HepG2 (cell line): ENCODE results near the gene GRIP2. TPM values are rescaled to one million over a fixed set of nuclear protein-coding genes. Genes with fewer than 3 reads are reported as not detected.

Experiments
- ATAC-seq: fragments of 200-7000 bp; cut with Tn5 transposase; 3 replicates; pipeline ENCODE4 v1.9.1; 2020; ENCODE audit warnings: mild to moderate bottlenecking, moderate library complexity
- BruUV-seq: library from RNA; stranded (reverse); fragments of 400-500 nt; replicated peaks from 2 replicates; lab custom pipeline; 2021; lab: Mats Ljungman, UMichigan
- CTCF ChIA-PET: fragments of 300-600 bp; formaldehyde crosslinking; extraction: SDS; loops from one replicate; lab custom pipeline; 2021; ENCODE audit warnings: low total read pairs, inconsistent platforms, low intra/inter-chr PET ratio; lab: Yijun Ruan, JAX
- POLR2A ChIA-PET: fragments of 350-600 bp; sonication (Branson Sonifier 250); formaldehyde crosslinking; loops from one replicate; lab custom pipeline; 2020; ENCODE audit warnings: antibody characterized with exemption, inconsistent platforms; lab: Yijun Ruan, JAX
- DNase-seq: peaks from one replicate; pipeline ENCODE4 v3.0.0-alpha.2; 2015; ENCODE audit warnings: low spot score
- FAIRE-seq: peaks from 3 replicates; lab custom pipeline; 2011; peaks lifted over from hg19 to GRCh38; lab: Jason Lieb, UNC
- H2AFZ ChIP-seq: one replicate; pipeline ENCODE4 v1.6.1; 2011; ENCODE audit warnings: low read length, inconsistent platforms
- H3K27ac ChIP-seq: fragments of 300-600 bp; 3 replicates; pipeline ENCODE4 v1.8.0; 2011; ENCODE audit warnings: mixed run types, mild to moderate bottlenecking, mixed read lengths, low read length, inconsistent platforms; ENCODE audit not compliant: insufficient read depth; ENCODE audit errors: extremely low read length
- H3K27me3 ChIP-seq, 2 experiments: fragments of 200-600 bp in 1 of 2; 2 replicates in 1 of 2; 3 replicates in 1 of 2; pipeline versions ENCODE4 v1.6.0 to v1.8.0; 2011; ENCODE audit warnings: low read length in 2 of 2, mild to moderate bottlenecking in 2 of 2, moderate library complexity in 2 of 2, inconsistent platforms in 1 of 2; ENCODE audit not compliant: insufficient read depth in 2 of 2, control insufficient read depth in 1 of 2
- H3K36me3 ChIP-seq, 2 experiments: fragments of 200-600 bp in 1 of 2; replicated peaks in 1 of 2; 2 replicates in 1 of 2; 3 replicates in 1 of 2; pipeline versions ENCODE4 v1.5.1 to v1.8.0; 2011; ENCODE audit warnings: low read length in 2 of 2, inconsistent platforms in 1 of 2; ENCODE audit not compliant: insufficient read depth in 2 of 2, control insufficient read depth in 1 of 2
- H3K4me1 ChIP-seq: 2 replicates; pipeline ENCODE4 v1.5.1; 2012; ENCODE audit warnings: low read length, inconsistent platforms; ENCODE audit not compliant: insufficient read depth
- H3K4me2 ChIP-seq: 2 replicates; pipeline ENCODE4 v1.6.0; 2011; ENCODE audit warnings: low read depth, low read length, inconsistent platforms
- H3K4me3 ChIP-seq, 3 experiments: fragments of 200-600 bp in 1 of 3; sonication (generic), shearing (Covaris generic) in 1 of 3; replicated peaks in 1 of 3; 2 replicates each; pipeline ENCODE4 v1.5.1; 2011 to 2016; ENCODE audit warnings: low read length in 3 of 3, inconsistent platforms in 2 of 3, low read depth in 2 of 3, mild to moderate bottlenecking in 2 of 3, control low read depth in 1 of 3, mixed read lengths in 1 of 3; ENCODE audit not compliant: insufficient read depth in 1 of 3
- H3K79me2 ChIP-seq: one replicate; pipeline ENCODE4 v1.6.1; 2011; ENCODE audit warnings: low read length, inconsistent platforms; ENCODE audit not compliant: insufficient read depth
- H3K9ac ChIP-seq: 2 replicates; pipeline ENCODE4 v1.6.0; 2011; ENCODE audit warnings: mild to moderate bottlenecking, low read depth, low read length, inconsistent platforms; ENCODE audit not compliant: insufficient read depth
- H3K9me3 ChIP-seq: 2 replicates; pipeline ENCODE4 v1.5.1; 2012; ENCODE audit warnings: mild to moderate bottlenecking, low read length
- H4K20me1 ChIP-seq: 2 replicates; pipeline ENCODE4 v1.6.0; 2011; ENCODE audit warnings: inconsistent platforms, mild to moderate bottlenecking, low read length, moderate library complexity; ENCODE audit not compliant: insufficient read depth
- ATF7 ChIP-seq, 2 experiments: fragments of 450-650 bp in 1 of 2; sonication (generic) in 1 of 2; formaldehyde crosslinking in 1 of 2; IDR thresholded peaks; 2 replicates each; pipeline versions ENCODE4 v1.4.0 to v1.6.1; 2016 to 2020; ENCODE audit warnings: antibody characterized with exemption in 1 of 2, mild to moderate bottlenecking in 1 of 2, missing genetic modification reagents in 1 of 2
- DMAP1 ChIP-seq: IDR thresholded peaks from 2 replicates; pipeline ENCODE4 v1.6.1; 2016
- ELF4 ChIP-seq: sonication (generic); formaldehyde crosslinking; IDR thresholded peaks from 2 replicates; pipeline ENCODE4 v1.5.0; 2020; ENCODE audit warnings: missing genetic modification reagents, mild to moderate bottlenecking, moderate library complexity, borderline replicate concordance
- HHEX ChIP-seq: IDR thresholded peaks from 2 replicates; pipeline ENCODE4 v1.6.1; 2016; ENCODE audit warnings: control low read depth
- HMGXB3 ChIP-seq: sonication (generic); formaldehyde crosslinking; IDR thresholded peaks from 2 replicates; pipeline ENCODE4 v1.4.0; 2020; ENCODE audit warnings: missing genetic modification reagents, borderline replicate concordance
- HOMEZ ChIP-seq: IDR thresholded peaks from 2 replicates; pipeline ENCODE4 v1.6.1; 2016; ENCODE audit warnings: low read depth
- KAT8 ChIP-seq: IDR thresholded peaks from 2 replicates; pipeline ENCODE4 v1.6.1; 2016; ENCODE audit warnings: missing genetic modification reagents, missing compliant biosample characterization
- NFATC3 ChIP-seq: sonication (generic); formaldehyde crosslinking; IDR thresholded peaks from 2 replicates; pipeline ENCODE4 v1.5.1; 2020; ENCODE audit warnings: mild to moderate bottlenecking, missing genetic modification reagents
- NFKBIZ ChIP-seq: IDR thresholded peaks from 2 replicates; pipeline ENCODE4 v1.6.1; 2018; ENCODE audit warnings: missing genetic modification reagents, missing compliant biosample characterization
- SOX13 ChIP-seq, 3 experiments: fragments of 450-650 bp in 1 of 3; sonication (generic) in 1 of 3; formaldehyde crosslinking in 1 of 3; IDR thresholded peaks in 2 of 3; conservative IDR thresholded peaks in 1 of 3; 2 replicates each; pipeline versions ENCODE4 v1.5.0 to v1.6.1; 2016 to 2020; ENCODE audit warnings: antibody characterized with exemption in 1 of 3, mild to moderate bottlenecking in 1 of 3, missing compliant biosample characterization in 1 of 3, missing genetic modification reagents in 1 of 3, moderate library complexity in 1 of 3
- ZNF274 ChIP-seq: sonication (generic); formaldehyde crosslinking; IDR thresholded peaks from 2 replicates; pipeline ENCODE4 v1.5.1; 2020; ENCODE audit warnings: mild to moderate bottlenecking, missing genetic modification reagents
- ZNF350 ChIP-seq: sonication (generic); formaldehyde crosslinking; IDR thresholded peaks from 2 replicates; pipeline ENCODE4 v1.4.0; 2020; ENCODE audit warnings: mild to moderate bottlenecking, low read depth, missing genetic modification reagents, borderline replicate concordance
- ZNF496 ChIP-seq: sonication (generic); formaldehyde crosslinking; IDR thresholded peaks from 2 replicates; pipeline ENCODE4 v1.8.1; 2023; ENCODE audit warnings: mild to moderate bottlenecking, moderate library complexity, missing genetic modification reagents; ENCODE audit not compliant: insufficient replicate concordance
- WGBS: methylation state at CpG from one replicate; pipeline ENCODE4 v1.1.6; 2017; ENCODE audit warnings: low lambda C conversion rate; 5-methylcytosine and 5-hydroxymethylcytosine counted together
- in situ Hi-C: cut with HindIII; loops from 2 replicates; pipeline ENCODE4 v1.10.0; 2017; ENCODE audit warnings: low pct_unique_long_range_greater_than_20kb; ENCODE audit not compliant: extremely low pct_ligation_motif_present
- intact Hi-C: fragments of 100-400 bp; cut with micrococcal nuclease; formaldehyde crosslinking; loops from one replicate; pipeline ENCODE4 v1.10.0; 2022; ENCODE audit not compliant: unreplicated experiment
- polyA plus RNA-seq, 8 experiments: library from polyadenylated mRNA; depleted of rRNA in 3 of 8; stranded (reverse) in 7 of 8; unstranded in 1 of 8; fragments of >200 nt; fragmentation: Illumina TruSeq in 4 of 8; extraction: Trizol in 4 of 8; gene quantifications; 2 replicates each; pipeline versions ENCODE4 v1.2.1 to v1.2.3, GENCODE V29; 2011 to 2016; ENCODE audit warnings: low read depth in 4 of 8, missing spikeins in 1 of 8, mixed read lengths in 1 of 8; ENCODE audit not compliant: insufficient read depth in 1 of 8
- total RNA-seq, 5 experiments: library from RNA; depleted of rRNA; stranded (reverse); fragments of >200 nt; fragmentation: Illumina TruSeq; extraction: Trizol; gene quantifications; 2 replicates each; pipeline ENCODE4 v1.2.3, GENCODE V29; 2016; ENCODE audit warnings: low read depth in 1 of 5

GRIP2 gene
- total and polyA plus RNA-seq, 2 of the 13 experiments (the other 11 are each of a cell fraction or from before 2014, with no cell fraction given): 0.11 to 0.24 TPM

- in situ Hi-C loops (no loop called here), intact Hi-C loops (no loop called here)
- Histone ChIP-seq H3K4me3 (no peak overlapping the region), H3K9me3 (no peaks in the 10 kb centered on the region), H3K9ac (no peak overlapping the region), H3K27me3 (peaks cover 5 to 21% of the 10 kb centered on the region in 2 experiments; a peak in 3 of 5 replicates), H4K20me1 (no peaks in the 10 kb centered on the region), H3K27ac (no peak overlapping the region), H3K4me1 (no peaks in the 10 kb centered on the region), H3K36me3 (no peaks in the 10 kb centered on the region), H2AFZ (no peak overlapping the region), H3K79me2 (no peaks in the 10 kb centered on the region), H3K4me2 (no peak overlapping the region)
- ChIA-PET POLR2A (no interaction called here), CTCF (no interaction called here)
- TF ChIP-seq ELF4 (CRISPR knock-in tag) (no peak), ZNF496 (no peak), HMGXB3 (CRISPR knock-in tag) (no peak), HHEX (CRISPR knock-in tag) (no peak), ZNF350 (no peak), ATF7 (IDR thresholded peaks at IDR 0.05) (no peak), ATF7 (CRISPR knock-in tag; IDR thresholded peaks at IDR 0.05) (no peak), SOX13 (IDR thresholded peaks at IDR 0.05) (no peak), SOX13 (CRISPR knock-in tag; conservative IDR thresholded peaks at IDR 0.05 in 1 of 2, IDR thresholded peaks at IDR 0.05 in 1 of 2) (no peak), DMAP1 (no peak), NFATC3 (CRISPR knock-in tag) (no peak), ZNF274 (CRISPR knock-in tag) (no peak), KAT8 (no peak), HOMEZ (CRISPR knock-in tag) (no peak), NFKBIZ (CRISPR knock-in tag) (no peak)
- BruUV-seq: no TSS peak
- WGBS: 22% methylated on average over 7 of the region's 16 CpGs
- ATAC-seq (no peak), FAIRE-seq (no peak), DNase-seq (no peak)
Observed at GRCh38 chr3:14522129-14522691, 17.9 kb downstream of the GRIP2 start.
